Measurements from ENCODE around the gene SFTPA2.
"Not testable (repeated sequence)": the region's sequence is repeated elsewhere in the genome, so short reads cannot be mapped to it uniquely, and the experiment has no call there.

The SFTPA2 gene

DNA sequence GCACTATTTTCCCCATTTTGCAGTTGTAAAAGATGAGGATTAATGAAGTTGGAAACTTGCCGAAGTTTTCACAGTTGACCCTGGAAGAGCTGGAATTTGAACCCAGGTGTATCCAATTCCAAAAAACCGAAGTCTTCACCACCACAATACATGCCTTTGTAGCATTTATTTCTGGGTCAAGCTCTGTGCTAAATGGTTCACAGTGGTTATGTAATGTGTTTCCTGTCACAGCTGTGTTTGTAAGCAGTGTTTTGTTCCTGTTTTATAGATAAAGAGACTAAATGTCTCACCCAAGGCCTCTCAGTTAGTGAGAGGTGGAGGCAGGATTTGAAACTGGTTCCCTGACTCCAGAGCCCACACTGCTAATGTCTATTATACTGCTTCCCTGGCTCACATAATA, 17.6 kb downstream of the SFTPA2 start:
- TF ChIP-seq CTCF (IDR thresholded peaks at IDR 0.05): no peak

DNA sequence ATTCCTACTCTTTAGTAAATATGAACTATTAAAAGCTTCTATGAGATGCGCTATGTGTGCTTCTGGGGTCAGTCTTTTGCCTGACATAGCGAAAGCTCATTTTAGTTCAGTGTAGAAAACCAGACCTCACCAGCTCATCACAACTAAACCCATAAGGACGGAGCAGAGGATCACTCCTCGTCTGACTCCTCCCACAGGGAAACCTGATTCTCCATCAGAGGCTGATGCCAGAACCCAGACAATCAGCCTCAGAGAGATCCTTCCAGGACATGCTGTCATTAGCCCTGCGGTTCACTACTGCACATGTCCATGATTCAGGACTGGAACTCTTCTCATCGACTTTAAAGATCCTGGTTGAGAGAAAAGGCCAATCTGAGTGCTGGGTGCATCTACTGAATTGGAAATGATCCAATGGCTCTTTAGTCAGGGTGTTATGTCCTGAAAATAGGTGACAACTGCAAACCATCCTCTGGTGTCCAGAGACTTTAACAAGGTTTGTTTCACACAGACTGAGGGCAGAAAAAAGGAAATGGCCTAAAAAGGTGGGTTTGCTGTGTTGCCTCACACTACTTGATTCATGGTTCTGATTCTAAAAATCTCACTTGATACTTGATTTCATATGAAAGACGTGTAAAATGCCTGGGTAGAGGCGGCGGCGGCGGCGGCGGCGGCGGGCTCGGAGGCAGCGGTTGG, 48.2 kb downstream of the SFTPA2 start, which contains the start of gene EIF5AL1:
Gene EIF5AL1, plus strand, starts transcription at position 643 of the 693 bp plus-strand sequence. CDS start 117 bp downstream, outside the sequence.
- not testable (repeated sequence) for TF ChIP-seq CTCF (IDR thresholded peaks at IDR 0.05)

GRCh38 chr10:79507440-79508167, 52.6 kb downstream of the SFTPA2 start:
- TF ChIP-seq CTCF (IDR thresholded peaks at IDR 0.05): no peak

All from LNCAP (cell line).